IMR-90 (cell line): ENCODE data around the gene ATF7IP2.

Experiments used
- CHD1 ChIP-seq: IDR thresholded peaks from 2 replicates; pipeline ENCODE4 v1.6.1; 2012; ENCODE audit warnings: low read depth, low read length, improper control_type of control experiment
- CTCF ChIP-seq: conservative IDR thresholded peaks from 2 replicates; pipeline ENCODE4 v1.5.1; 2012; ENCODE audit warnings: mild to moderate bottlenecking, low read depth, low read length, improper control_type of control experiment
- ELK1 ChIP-seq: fragments of 150-350 bp; IDR thresholded peaks from 2 replicates; pipeline ENCODE4 v1.6.1; 2016; ENCODE audit warnings: low read depth, mild to moderate bottlenecking, low read length, moderate library complexity, borderline replicate concordance
- FOS ChIP-seq: fragments of 150-350 bp; IDR thresholded peaks from 2 replicates; pipeline ENCODE4 v1.6.1; 2016; ENCODE audit warnings: low read depth, low read length
- MXI1 ChIP-seq: IDR thresholded peaks from 2 replicates; pipeline ENCODE4 v1.6.1; 2012; ENCODE audit warnings: low read depth, mild to moderate bottlenecking, low read length, moderate library complexity, borderline replicate concordance
- POLR2A ChIP-seq: IDR thresholded peaks from 2 replicates; pipeline ENCODE4 v1.6.1; 2012; ENCODE audit warnings: mild to moderate bottlenecking, low read depth, low read length
- RAD21 ChIP-seq: IDR thresholded peaks from 2 replicates; pipeline ENCODE4 v1.6.1; 2012; ENCODE audit warnings: low read length, improper control_type of control experiment
- SMC3 ChIP-seq: fragments of 150-350 bp; IDR thresholded peaks from 2 replicates; pipeline ENCODE4 v1.6.1; 2016; ENCODE audit warnings: low read depth, mild to moderate bottlenecking, antibody characterized with exemption, low read length, moderate library complexity

DNA sequence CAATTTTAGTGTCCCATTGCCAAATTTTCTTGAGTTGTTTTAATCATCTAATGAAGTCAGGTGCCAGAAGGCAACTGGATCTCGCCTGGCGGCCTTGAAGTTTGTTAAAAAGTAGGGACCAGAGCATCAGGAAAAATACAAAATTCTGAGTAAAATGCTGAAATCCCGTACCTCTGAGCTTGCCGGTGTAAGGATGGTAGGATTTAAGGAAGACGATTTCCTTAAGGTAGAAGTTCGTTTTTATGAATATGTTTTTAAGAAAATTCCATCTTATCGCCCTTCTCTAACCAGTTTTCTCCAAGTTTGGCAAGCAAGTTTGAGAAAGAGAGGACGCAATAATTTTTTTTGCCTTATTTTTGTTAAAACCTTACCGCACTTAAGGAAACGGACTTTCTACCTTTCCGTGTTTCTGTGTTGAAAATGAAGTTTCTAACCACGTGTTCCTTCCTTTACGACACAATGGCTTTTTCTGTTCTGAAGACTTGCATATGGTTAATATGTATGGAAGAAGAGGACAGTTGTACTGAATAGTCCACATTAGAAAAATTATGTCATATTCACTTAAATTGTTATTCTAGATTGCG is 748 bp downstream of the ATF7IP2 start:
- TF ChIP-seq POLR2A (no peak), CTCF (no peak), MXI1 (no peak), SMC3 (no peak), RAD21 (no peak), CHD1 (no peak), ELK1 (no peak), FOS (no peak)
